HEK293 (cell line): Measurements from ENCODE around the gene TTC34.

Experiments
- MEIS1 ChIP-seq: sonication (generic); formaldehyde crosslinking; IDR thresholded peaks from 2 replicates; pipeline ENCODE4 v1.8.1; 2022; ENCODE audit warnings: missing genetic modification reagents, mild to moderate bottlenecking, borderline replicate concordance
- ZNF138 ChIP-seq: fragments of 450-650 bp; formaldehyde crosslinking; IDR thresholded peaks from 2 replicates; pipeline ENCODE4 v1.5.1; 2016; ENCODE audit warnings: missing biosample characterization, missing genetic modification characterization, borderline replicate concordance
- ZNF202 ChIP-seq: fragments of 450-650 bp; formaldehyde crosslinking; IDR thresholded peaks from 2 replicates; pipeline ENCODE4 v1.5.1; 2016; ENCODE audit warnings: missing biosample characterization, missing genetic modification characterization, borderline replicate concordance
- ZNF350 ChIP-seq: fragments of 450-650 bp; formaldehyde crosslinking; IDR thresholded peaks from 2 replicates; pipeline ENCODE4 v1.5.0; 2017; ENCODE audit warnings: missing biosample characterization, mild to moderate bottlenecking, missing genetic modification characterization
- ZNF561 ChIP-seq: fragments of 450-650 bp; IDR thresholded peaks from 2 replicates; pipeline ENCODE4 v1.5.1; 2018; ENCODE audit warnings: missing biosample characterization, missing genetic modification characterization, borderline replicate concordance
- TF ChIP-seq, protein P1 (sequence below): fragments of 450-650 bp; formaldehyde crosslinking; IDR thresholded peaks from 2 replicates; pipeline ENCODE4 v1.5.1; 2016; ENCODE audit warnings: missing biosample characterization, missing genetic modification characterization
- TF ChIP-seq, protein P2 (sequence below): fragments of 450-650 bp; formaldehyde crosslinking; IDR thresholded peaks from 2 replicates; pipeline ENCODE4 v1.5.1; 2016; ENCODE audit warnings: missing biosample characterization, missing genetic modification characterization

DNA sequence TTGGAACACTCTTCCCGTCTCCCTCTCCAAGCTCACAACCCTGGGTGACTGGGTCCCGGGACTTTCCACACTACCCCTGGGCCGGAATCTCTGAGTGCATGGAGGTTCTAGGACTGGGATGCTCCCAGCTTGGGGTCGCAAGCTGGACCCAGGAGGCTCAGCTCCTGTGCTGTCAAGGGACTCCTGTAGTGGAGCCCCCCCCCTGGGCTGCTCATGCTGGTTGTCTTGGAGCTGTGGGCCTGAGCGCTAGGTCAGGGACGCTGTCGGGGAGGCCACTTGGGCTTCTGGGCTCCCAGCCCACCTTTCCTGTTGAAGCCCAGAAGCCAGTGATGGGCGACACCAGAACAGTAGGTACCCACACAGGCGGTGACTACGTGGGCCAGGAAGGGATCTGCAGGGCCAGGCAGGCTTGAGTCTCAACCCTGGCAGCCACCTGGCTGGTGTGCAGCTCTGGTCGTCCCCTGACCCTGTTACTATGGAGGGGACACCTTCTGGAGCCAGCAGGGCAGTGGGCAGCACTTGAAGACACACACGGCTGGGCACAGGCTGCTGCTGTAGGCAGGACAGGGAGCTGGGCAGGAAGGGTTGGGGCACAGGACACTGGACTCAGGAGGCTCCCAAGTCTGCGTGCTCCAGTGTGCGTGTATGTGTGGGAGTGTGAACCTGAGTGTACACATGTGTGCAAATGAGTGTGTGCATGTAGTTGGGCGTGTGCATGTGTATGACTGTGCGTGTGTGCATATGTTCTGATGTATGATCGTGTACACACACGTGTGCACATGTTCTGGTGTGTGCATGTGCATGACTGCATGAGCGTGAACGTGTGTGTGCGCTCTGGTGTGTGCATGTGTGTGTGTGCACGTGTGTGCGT is 171.6 kb downstream of the TTC34 start:
- TF ChIP-seq, protein P1, sequence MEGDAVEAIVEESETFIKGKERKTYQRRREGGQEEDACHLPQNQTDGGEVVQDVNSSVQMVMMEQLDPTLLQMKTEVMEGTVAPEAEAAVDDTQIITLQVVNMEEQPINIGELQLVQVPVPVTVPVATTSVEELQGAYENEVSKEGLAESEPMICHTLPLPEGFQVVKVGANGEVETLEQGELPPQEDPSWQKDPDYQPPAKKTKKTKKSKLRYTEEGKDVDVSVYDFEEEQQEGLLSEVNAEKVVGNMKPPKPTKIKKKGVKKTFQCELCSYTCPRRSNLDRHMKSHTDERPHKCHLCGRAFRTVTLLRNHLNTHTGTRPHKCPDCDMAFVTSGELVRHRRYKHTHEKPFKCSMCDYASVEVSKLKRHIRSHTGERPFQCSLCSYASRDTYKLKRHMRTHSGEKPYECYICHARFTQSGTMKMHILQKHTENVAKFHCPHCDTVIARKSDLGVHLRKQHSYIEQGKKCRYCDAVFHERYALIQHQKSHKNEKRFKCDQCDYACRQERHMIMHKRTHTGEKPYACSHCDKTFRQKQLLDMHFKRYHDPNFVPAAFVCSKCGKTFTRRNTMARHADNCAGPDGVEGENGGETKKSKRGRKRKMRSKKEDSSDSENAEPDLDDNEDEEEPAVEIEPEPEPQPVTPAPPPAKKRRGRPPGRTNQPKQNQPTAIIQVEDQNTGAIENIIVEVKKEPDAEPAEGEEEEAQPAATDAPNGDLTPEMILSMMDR (tag by site-specific recombination), result no peak
- no peak for TF ChIP-seq MEIS1 (CRISPR knock-in tag)
- no peak for TF ChIP-seq ZNF561 (tag by site-specific recombination)
- no peak for TF ChIP-seq ZNF202 (tag by site-specific recombination)
- TF ChIP-seq ZNF138 (tag by site-specific recombination), result no peak
- TF ChIP-seq, protein P2, sequence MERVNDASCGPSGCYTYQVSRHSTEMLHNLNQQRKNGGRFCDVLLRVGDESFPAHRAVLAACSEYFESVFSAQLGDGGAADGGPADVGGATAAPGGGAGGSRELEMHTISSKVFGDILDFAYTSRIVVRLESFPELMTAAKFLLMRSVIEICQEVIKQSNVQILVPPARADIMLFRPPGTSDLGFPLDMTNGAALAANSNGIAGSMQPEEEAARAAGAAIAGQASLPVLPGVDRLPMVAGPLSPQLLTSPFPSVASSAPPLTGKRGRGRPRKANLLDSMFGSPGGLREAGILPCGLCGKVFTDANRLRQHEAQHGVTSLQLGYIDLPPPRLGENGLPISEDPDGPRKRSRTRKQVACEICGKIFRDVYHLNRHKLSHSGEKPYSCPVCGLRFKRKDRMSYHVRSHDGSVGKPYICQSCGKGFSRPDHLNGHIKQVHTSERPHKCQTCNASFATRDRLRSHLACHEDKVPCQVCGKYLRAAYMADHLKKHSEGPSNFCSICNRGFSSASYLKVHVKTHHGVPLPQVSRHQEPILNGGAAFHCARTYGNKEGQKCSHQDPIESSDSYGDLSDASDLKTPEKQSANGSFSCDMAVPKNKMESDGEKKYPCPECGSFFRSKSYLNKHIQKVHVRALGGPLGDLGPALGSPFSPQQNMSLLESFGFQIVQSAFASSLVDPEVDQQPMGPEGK (tag by site-specific recombination), result no peak
- TF ChIP-seq ZNF350 (tag by site-specific recombination), result no peak
